ENCODE measurements around the gene FOXP1. TPM values are rescaled to one million over a fixed set of nuclear protein-coding genes. Genes with fewer than 3 reads are reported as not detected.
A peak's percentile ranks its signal among the peaks of the same experiment; 100 is the strongest.

FOXP1 gene
- total and polyA plus RNA-seq, 2 of the 13 experiments (the other 11 are each of a cell fraction or from before 2014, with no cell fraction given): 40.4 to 59.0 TPM

DNA sequence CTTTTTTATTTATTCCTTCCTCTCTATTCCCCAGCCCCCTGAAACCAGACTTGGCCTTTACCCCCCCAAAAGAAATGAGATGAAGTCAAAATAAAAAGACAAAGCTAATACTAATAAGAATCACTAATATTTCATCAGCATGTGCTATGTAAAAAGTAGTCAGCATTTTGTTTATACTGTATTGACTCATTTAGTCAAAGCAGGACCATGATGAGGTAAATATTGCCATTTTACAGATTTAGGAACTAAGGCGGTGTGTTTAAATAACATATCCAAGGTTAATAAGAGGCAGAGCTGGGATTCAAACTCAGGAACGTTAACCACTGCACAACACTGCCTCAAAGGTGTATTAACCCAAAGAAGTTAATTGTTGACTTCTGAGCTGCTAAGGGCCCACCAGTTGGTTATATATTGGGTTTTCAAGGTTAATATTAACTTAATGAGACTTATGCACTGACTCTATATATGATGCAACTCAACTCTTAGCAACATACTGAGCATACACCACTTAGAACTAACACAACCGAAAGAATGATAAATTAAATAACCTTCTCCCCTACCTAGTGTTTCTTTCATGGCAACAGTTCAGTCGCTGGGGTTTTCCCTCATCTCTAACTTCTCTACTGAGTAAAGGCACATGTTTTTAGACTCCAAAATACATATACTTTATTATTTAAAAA, 34.7 kb downstream of the FOXP1 start:
- Histone ChIP-seq H3K4me1 (ENCODE audit: insufficient read depth, low read length) (peaks cover 53% of the 10 kb centered on the region), H2AFZ (ENCODE audit: low read length) (no peak overlapping the region), H3K36me3 (replicated peaks in 1 of 2; ENCODE audit: control insufficient read depth in 1 of 2, insufficient read depth in 2 of 2, low read length in 2 of 2) (no peaks in the 10 kb centered on the region), H3K27me3 (ENCODE audit: control insufficient read depth in 1 of 2, insufficient read depth in 2 of 2, low read length in 2 of 2) (no peaks in the 10 kb centered on the region; a peak in 1 of 5 replicates), H3K27ac (ENCODE audit: extremely low read length, insufficient read depth, low read length) (peak overlapping the region; percentile 60), H3K9ac (ENCODE audit: insufficient read depth, low read depth, low read length) (no peak overlapping the region), H4K20me1 (ENCODE audit: insufficient read depth, low read length) (peaks cover 8% of the 10 kb centered on the region; the same call in 1 of the 2 replicates), H3K79me2 (ENCODE audit: insufficient read depth, low read length) (peaks cover 36% of the 10 kb centered on the region), H3K4me3 (replicated peaks in 1 of 3; ENCODE audit: insufficient read depth in 1 of 3, low read depth in 2 of 3, low read length in 3 of 3) (no peak overlapping the region), H3K9me3 (ENCODE audit: low read length) (no peaks in the 10 kb centered on the region), H3K4me2 (ENCODE audit: low read depth, low read length) (no peak overlapping the region)
- FAIRE-seq: no peak
- DNase-seq (ENCODE audit: low spot score): no peak
- CTCF ChIA-PET (ENCODE audit: low intra/inter-chr PET ratio, low total read pairs): no interaction called here
- POLR2A ChIA-PET: interaction anchor here (2.1 kb wide), 1 partner anchor 34 kb away, joined by 8 read pairs; no protein-coding TSS in a partner anchor
- intact Hi-C loops (cut with micrococcal nuclease; ENCODE audit: unreplicated experiment): no loop called here
- in situ Hi-C loops (cut with HindIII; ENCODE audit: extremely low pct_ligation_motif_present, low pct_unique_long_range_greater_than_20kb): no loop called here
- TF ChIP-seq ZNF780A (CRISPR knock-in tag; IDR thresholded peaks at IDR 0.05) (no peak), ZNF629 (CRISPR knock-in tag; conservative IDR thresholded peaks at IDR 0.05) (peak; percentile 46; the same call in 1 of the 2 replicates), CEBPB (IDR thresholded peaks at IDR 0.05; ENCODE audit: borderline replicate concordance, low read depth, low read length) (peak; percentile 23; the same call in 1 of the 2 replicates), ADNP (CRISPR knock-in tag; IDR thresholded peaks at IDR 0.05) (0 out of 2 replicates have a peak, but pooled peaks have one; percentile 42)
- no TSS peak for BruUV-seq (replicated peaks)
- 71% methylated on average over 4 of the region's 4 CpGs for WGBS (ENCODE audit: low lambda C conversion rate)
- no peak for ATAC-seq

- Histone ChIP-seq H3K9me3 (ENCODE audit: low read length) (no peaks in the 10 kb centered on the region), H3K36me3 (replicated peaks in 1 of 2; ENCODE audit: control insufficient read depth in 1 of 2, insufficient read depth in 2 of 2, low read length in 2 of 2) (peaks cover 7% of the 10 kb centered on the region in 2 experiments; a peak in 3 of 5 replicates), H3K4me1 (ENCODE audit: insufficient read depth, low read length) (peaks cover 54% of the 10 kb centered on the region), H3K4me2 (ENCODE audit: low read depth, low read length) (peak overlapping the region; percentile 39), H3K9ac (ENCODE audit: insufficient read depth, low read depth, low read length) (peak overlapping the region; percentile 13; the same call in 1 of the 2 replicates), H2AFZ (ENCODE audit: low read length) (no peak overlapping the region), H3K4me3 (replicated peaks in 1 of 3; ENCODE audit: insufficient read depth in 1 of 3, low read depth in 2 of 3, low read length in 3 of 3) (peak overlapping the region in 1 of 3 experiments; percentile 15; a peak in 1 of 6 replicates), H3K27ac (ENCODE audit: extremely low read length, insufficient read depth, low read length) (peak overlapping the region; percentile 60), H4K20me1 (ENCODE audit: insufficient read depth, low read length) (peaks cover 8% of the 10 kb centered on the region; the same call in 1 of the 2 replicates), H3K79me2 (ENCODE audit: insufficient read depth, low read length) (peaks cover 32% of the 10 kb centered on the region), H3K27me3 (ENCODE audit: control insufficient read depth in 1 of 2, insufficient read depth in 2 of 2, low read length in 2 of 2) (no peaks in the 10 kb centered on the region; a peak in 1 of 5 replicates)
- in situ Hi-C loops (cut with HindIII; ENCODE audit: extremely low pct_ligation_motif_present, low pct_unique_long_range_greater_than_20kb) (no loop called here), intact Hi-C loops (cut with micrococcal nuclease; ENCODE audit: unreplicated experiment) (loop anchor here (2.0 kb wide), 1 partner anchor 33 kb away; no protein-coding TSS in a partner anchor)
- ATAC-seq: peak; percentile 95
- WGBS (ENCODE audit: low lambda C conversion rate): 36% methylated on average over 4 of the region's 4 CpGs
- peak; percentile 86 for FAIRE-seq
- POLR2A ChIA-PET: interaction anchor here (2.1 kb wide), 1 partner anchor 35 kb away, joined by 8 read pairs; no protein-coding TSS in a partner anchor
- BruUV-seq (replicated peaks): no TSS peak
- CTCF ChIA-PET (ENCODE audit: low intra/inter-chr PET ratio, low total read pairs): no interaction called here
- DNase-seq (ENCODE audit: low spot score): peak; percentile 90
- TF ChIP-seq HOMEZ (CRISPR knock-in tag; IDR thresholded peaks at IDR 0.05; ENCODE audit: low read depth) (peak; percentile 62; the same call in 1 of the 2 replicates), ZNF605 (CRISPR knock-in tag; IDR thresholded peaks at IDR 0.05) (peak; percentile 12; the same call in 1 of the 2 replicates), ZBTB1 (CRISPR knock-in tag; IDR thresholded peaks at IDR 0.05; ENCODE audit: borderline replicate concordance) (no peak), ZNF367 (CRISPR knock-in tag; IDR thresholded peaks at IDR 0.05; ENCODE audit: borderline replicate concordance) (no peak), CREB1 (IDR thresholded peaks at IDR 0.05) (no peak), CREB1 (CRISPR knock-in tag; IDR thresholded peaks at IDR 0.05) (no peak), HDAC1 (CRISPR knock-in tag; IDR thresholded peaks at IDR 0.05) (peak; percentile 60), CBFB (CRISPR knock-in tag; IDR thresholded peaks at IDR 0.05) (0 out of 2 replicates have a peak, but pooled peaks have one; percentile 50), ZSCAN21 (CRISPR knock-in tag; IDR thresholded peaks at IDR 0.05; ENCODE audit: borderline replicate concordance) (no peak), HNRNPH1 (optimal IDR thresholded peaks at IDR 0.05; ENCODE audit: low read depth, low read length) (no peak), ZSCAN29 (CRISPR knock-in tag; conservative IDR thresholded peaks at IDR 0.05) (no peak)
Measured at GRCh38 chr3:71547249-71548198, 36.0 kb downstream of the FOXP1 start.
